Neutrophil (primary cell): ENCODE measurements around the gene CDK16.

Experiments
- H3K27ac ChIP-seq: fragments of 200-600 bp; sonication (generic); 2 replicates; pipeline ENCODE4 v1.5.1; 2016; ENCODE audit warnings: mild to moderate bottlenecking, moderate library complexity
- H3K27me3 ChIP-seq: fragments of 200-600 bp; sonication (generic); 2 replicates; pipeline ENCODE4 v1.6.0; 2016; ENCODE audit warnings: mild to moderate bottlenecking
- H3K36me3 ChIP-seq: fragments of 200-600 bp; sonication (generic); 2 replicates; pipeline ENCODE4 v1.5.1; 2017
- H3K4me1 ChIP-seq, 2 experiments: fragments of 200-600 bp in 1 of 2; sonication (generic) in 1 of 2; 1 replicate in 1 of 2; 2 replicates in 1 of 2; pipeline versions ENCODE4 v1.5.1 to v1.6.1; 2013 to 2016; ENCODE audit warnings: low read depth in 1 of 2, low read length in 1 of 2, mild to moderate bottlenecking in 1 of 2, moderate library complexity in 1 of 2; ENCODE audit not compliant: control insufficient read depth in 1 of 2, insufficient read depth in 1 of 2
- H3K4me3 ChIP-seq, 2 experiments: fragments of 200-600 bp in 1 of 2; sonication (generic) in 1 of 2; 1 replicate in 1 of 2; 2 replicates in 1 of 2; pipeline ENCODE4 v1.5.1; 2013 to 2016; ENCODE audit warnings: low read depth in 1 of 2, low read length in 1 of 2, mild to moderate bottlenecking in 1 of 2, moderate library complexity in 1 of 2
- H3K9me3 ChIP-seq: fragments of 200-600 bp; sonication (generic); 2 replicates; pipeline ENCODE4 v1.5.1; 2016
- TF ChIP-seq, protein P1 (sequence below): fragments of 200-600 bp; sonication (generic); IDR thresholded peaks from 2 replicates; pipeline ENCODE4 v1.5.1; 2016; ENCODE audit warnings: antibody characterized with exemption

Gene CDK16

GRCh38 chrX:47266643-47267042, 48.2 kb downstream of the CDK16 start:
- Histone ChIP-seq H3K9me3 (no peaks in the 10 kb centered on the region), H3K36me3 (no peaks in the 10 kb centered on the region), H3K4me3 (no peak overlapping the region), H3K27me3 (no peaks in the 10 kb centered on the region), H3K4me1 (no peaks in the 10 kb centered on the region), H3K27ac (no peak overlapping the region)
- TF ChIP-seq, protein P1, sequence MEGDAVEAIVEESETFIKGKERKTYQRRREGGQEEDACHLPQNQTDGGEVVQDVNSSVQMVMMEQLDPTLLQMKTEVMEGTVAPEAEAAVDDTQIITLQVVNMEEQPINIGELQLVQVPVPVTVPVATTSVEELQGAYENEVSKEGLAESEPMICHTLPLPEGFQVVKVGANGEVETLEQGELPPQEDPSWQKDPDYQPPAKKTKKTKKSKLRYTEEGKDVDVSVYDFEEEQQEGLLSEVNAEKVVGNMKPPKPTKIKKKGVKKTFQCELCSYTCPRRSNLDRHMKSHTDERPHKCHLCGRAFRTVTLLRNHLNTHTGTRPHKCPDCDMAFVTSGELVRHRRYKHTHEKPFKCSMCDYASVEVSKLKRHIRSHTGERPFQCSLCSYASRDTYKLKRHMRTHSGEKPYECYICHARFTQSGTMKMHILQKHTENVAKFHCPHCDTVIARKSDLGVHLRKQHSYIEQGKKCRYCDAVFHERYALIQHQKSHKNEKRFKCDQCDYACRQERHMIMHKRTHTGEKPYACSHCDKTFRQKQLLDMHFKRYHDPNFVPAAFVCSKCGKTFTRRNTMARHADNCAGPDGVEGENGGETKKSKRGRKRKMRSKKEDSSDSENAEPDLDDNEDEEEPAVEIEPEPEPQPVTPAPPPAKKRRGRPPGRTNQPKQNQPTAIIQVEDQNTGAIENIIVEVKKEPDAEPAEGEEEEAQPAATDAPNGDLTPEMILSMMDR: no peak

DNA sequence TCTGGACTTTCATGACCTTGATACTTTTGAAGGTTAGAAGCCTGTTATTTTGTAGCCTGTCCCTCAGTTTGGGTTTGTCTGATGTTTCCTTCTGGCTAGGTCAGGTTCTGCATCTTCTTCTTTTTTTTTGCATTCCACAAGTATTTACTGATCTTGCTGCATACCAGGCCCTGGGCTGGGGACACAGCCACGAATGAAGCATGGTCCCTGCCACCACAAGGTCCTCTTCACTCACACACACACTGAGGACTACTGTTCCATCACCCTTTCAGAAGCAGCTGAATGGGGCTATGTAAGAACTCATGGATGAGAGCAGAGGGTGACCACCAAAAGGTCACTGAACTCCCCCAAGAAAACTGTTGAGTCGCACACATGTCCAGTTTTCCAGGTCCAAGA, 53.5 kb downstream of the CDK16 start:
- TF ChIP-seq, protein P1: no peak
- H3K36me3 ChIP-seq: no peaks in the 10 kb centered on the region
- no peaks in the 10 kb centered on the region for H3K9me3 ChIP-seq
- H3K4me3 ChIP-seq: no peak overlapping the region
- H3K4me1 ChIP-seq: no peaks in the 10 kb centered on the region
- no peaks in the 10 kb centered on the region for H3K27me3 ChIP-seq
- no peak overlapping the region for H3K27ac ChIP-seq

- Histone ChIP-seq H3K4me1 (no peaks in the 10 kb centered on the region), H3K4me3 (no peak overlapping the region), H3K9me3 (no peaks in the 10 kb centered on the region), H3K27ac (no peak overlapping the region), H3K27me3 (no peaks in the 10 kb centered on the region), H3K36me3 (no peaks in the 10 kb centered on the region)
- TF ChIP-seq, protein P1: no peak
These were observed 54.7 kb downstream of the CDK16 start for GRCh38 chrX:47273011-47273730.

DNA sequence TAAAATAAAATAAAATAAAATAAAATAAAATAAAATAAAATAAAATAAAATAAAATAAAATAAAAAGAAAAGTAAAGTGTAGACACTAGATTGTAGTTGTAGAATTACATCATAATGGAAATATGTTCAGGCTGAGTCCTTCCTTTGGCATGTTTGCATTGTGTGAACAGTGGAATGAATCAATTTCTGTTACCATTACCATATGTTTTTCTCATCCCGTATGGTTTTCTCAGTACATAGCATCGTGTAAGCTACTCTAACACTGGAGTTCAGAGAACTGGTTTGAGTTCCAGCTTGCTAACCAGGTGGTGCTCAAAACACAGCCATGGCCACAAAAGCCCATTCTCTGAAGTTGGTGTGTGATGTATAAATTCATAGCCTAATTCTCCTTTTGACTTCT, 60.2 kb downstream of the CDK16 start:
- TF ChIP-seq, protein P1: no peak
- H3K27me3 ChIP-seq: no peaks in the 10 kb centered on the region
- no peak overlapping the region for H3K27ac ChIP-seq
- H3K9me3 ChIP-seq: no peaks in the 10 kb centered on the region
- H3K4me1 ChIP-seq: no peaks in the 10 kb centered on the region
- no peak overlapping the region for H3K4me3 ChIP-seq
- no peaks in the 10 kb centered on the region for H3K36me3 ChIP-seq
